ENCODE measurements around the gene FBXO48. TPM values are rescaled to one million over a fixed set of nuclear protein-coding genes. Genes with fewer than 3 reads are reported as not detected.

Gene FBXO48
- total RNA-seq, 1 experiment from 2014 or later: 0.74 TPM

- BruUV-seq (replicated peaks): no TSS peak
- CTCF ChIA-PET: no interaction called here
- intact Hi-C loops (cut with micrococcal nuclease; ENCODE audit: unreplicated experiment): no loop called here
Observed at GRCh38 chr2:68414876-68415275, 52.2 kb downstream of the FBXO48 start.

GRCh38 chr2:68414452-68414851, 52.6 kb downstream of the FBXO48 start:
- Histone ChIP-seq H3K36me3 (ENCODE audit: control insufficient read depth, insufficient read depth, low read length) (no peaks in the 10 kb centered on the region), H3K9me3 (ENCODE audit: control insufficient read depth, insufficient read depth, low read depth, low read length) (no peaks in the 10 kb centered on the region), H3K27me3 (ENCODE audit: control insufficient read depth, insufficient read depth, low read length) (0 out of 2 replicates have a peak, but pooled peaks cover 2% of the 10 kb centered on the region), H3K4me3 (ENCODE audit: low read depth in 2 of 2, low read length in 2 of 2) (no peak overlapping the region), H3K27ac (ENCODE audit: low read length) (no peak overlapping the region), H3K4me1 (ENCODE audit: control insufficient read depth, insufficient read depth, low read length) (no peaks in the 10 kb centered on the region)
- DNase-seq (ENCODE audit: low read depth, low spot score) (no peak), ATAC-seq (no peak)
- in situ Hi-C loops (cut with HindIII; ENCODE audit: low pct_unique_long_range_greater_than_20kb, low sequenced_read_pairs): no loop called here
- TF ChIP-seq CTCF (IDR thresholded peaks at IDR 0.05): no peak
- no peak for TF ChIP-seq REST (IDR thresholded peaks at IDR 0.05; ENCODE audit: insufficient read depth in 1 of 2, low read depth in 2 of 2, low read length in 1 of 2)
- no peak for TF ChIP-seq SIN3A (IDR thresholded peaks at IDR 0.05; ENCODE audit: borderline replicate concordance, insufficient read depth, low read depth, low read length)
- no peak for TF ChIP-seq TCF7L2 (IDR thresholded peaks at IDR 0.05; ENCODE audit: low read depth, low read length)
- TF ChIP-seq POLR2AphosphoS5 (IDR thresholded peaks at IDR 0.05; ENCODE audit: low read depth, low read length): no peak
- POLR2A ChIA-PET: no interaction called here
- intact Hi-C loops (cut with micrococcal nuclease; ENCODE audit: unreplicated experiment): no loop called here
- CTCF ChIA-PET: no interaction called here
- BruUV-seq (replicated peaks): no TSS peak

More at GRCh38 chr2:68414876-68415275, 52.2 kb downstream of the FBXO48 start:
- TF ChIP-seq CTCF (IDR thresholded peaks at IDR 0.05): no peak
- TF ChIP-seq TCF7L2 (IDR thresholded peaks at IDR 0.05; ENCODE audit: low read depth, low read length): no peak
- no peak for TF ChIP-seq SIN3A (IDR thresholded peaks at IDR 0.05; ENCODE audit: borderline replicate concordance, insufficient read depth, low read depth, low read length)
- no peak for TF ChIP-seq POLR2AphosphoS5 (IDR thresholded peaks at IDR 0.05; ENCODE audit: low read depth, low read length)
- TF ChIP-seq REST (IDR thresholded peaks at IDR 0.05; ENCODE audit: insufficient read depth in 1 of 2, low read depth in 2 of 2, low read length in 1 of 2): no peak
- no peak for ATAC-seq
- Histone ChIP-seq H3K27me3 (ENCODE audit: control insufficient read depth, insufficient read depth, low read length) (0 out of 2 replicates have a peak, but pooled peaks cover 2% of the 10 kb centered on the region), H3K27ac (ENCODE audit: low read length) (no peak overlapping the region), H3K4me1 (ENCODE audit: control insufficient read depth, insufficient read depth, low read length) (no peaks in the 10 kb centered on the region), H3K4me3 (ENCODE audit: low read depth in 2 of 2, low read length in 2 of 2) (no peak overlapping the region), H3K36me3 (ENCODE audit: control insufficient read depth, insufficient read depth, low read length) (no peaks in the 10 kb centered on the region), H3K9me3 (ENCODE audit: control insufficient read depth, insufficient read depth, low read depth, low read length) (no peaks in the 10 kb centered on the region)
- DNase-seq (ENCODE audit: low read depth, low spot score): no peak
- POLR2A ChIA-PET: no interaction called here
- in situ Hi-C loops (cut with HindIII; ENCODE audit: low pct_unique_long_range_greater_than_20kb, low sequenced_read_pairs): no loop called here

All from Panc1 (cell line).